Breast epithelium (tissue), 3 donors: ENCODE results near the gene PRDM5.

Experiments
- POLR2A ChIP-seq: fragments of 450-650 bp; IDR thresholded peaks from one replicate; pipeline ENCODE4 v1.6.1; 2016; ENCODE audit warnings: antibody characterized with exemption, mild to moderate bottlenecking, moderate library complexity
- POLR2AphosphoS5 ChIP-seq, 3 donors: sonication (generic); formaldehyde crosslinking; IDR thresholded peaks; one replicate each; pipeline ENCODE4 v1.6.1; 2017; ENCODE audit warnings: antibody characterized with exemption in 3 of 3
- TF ChIP-seq, protein P1 (sequence below), 3 donors: fragments of 450-650 bp; IDR thresholded peaks; one replicate each; pipeline ENCODE4 v1.5.1; 2016 to 2017; ENCODE audit warnings: antibody characterized with exemption in 3 of 3, mild to moderate bottlenecking in 3 of 3, moderate library complexity in 3 of 3

DNA sequence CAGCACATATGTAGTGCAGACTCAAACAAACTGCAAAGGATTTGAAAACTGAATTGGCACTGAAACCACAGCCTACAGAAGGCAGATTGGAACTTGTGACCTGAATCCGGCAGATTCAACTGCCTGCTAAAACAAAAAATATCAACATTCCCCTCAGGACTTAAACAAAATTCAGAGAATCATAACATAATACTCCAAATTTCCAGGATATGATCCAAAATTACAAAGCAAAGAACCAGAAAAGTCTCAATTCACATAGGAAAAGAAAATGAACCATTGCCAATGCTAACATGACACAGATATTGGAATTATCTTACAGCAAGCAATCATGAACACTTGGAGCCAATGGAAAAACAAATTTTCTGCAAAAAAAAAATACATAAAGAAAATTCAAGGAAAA, 250.4 kb downstream of the PRDM5 start:
- TF ChIP-seq, protein P1, sequence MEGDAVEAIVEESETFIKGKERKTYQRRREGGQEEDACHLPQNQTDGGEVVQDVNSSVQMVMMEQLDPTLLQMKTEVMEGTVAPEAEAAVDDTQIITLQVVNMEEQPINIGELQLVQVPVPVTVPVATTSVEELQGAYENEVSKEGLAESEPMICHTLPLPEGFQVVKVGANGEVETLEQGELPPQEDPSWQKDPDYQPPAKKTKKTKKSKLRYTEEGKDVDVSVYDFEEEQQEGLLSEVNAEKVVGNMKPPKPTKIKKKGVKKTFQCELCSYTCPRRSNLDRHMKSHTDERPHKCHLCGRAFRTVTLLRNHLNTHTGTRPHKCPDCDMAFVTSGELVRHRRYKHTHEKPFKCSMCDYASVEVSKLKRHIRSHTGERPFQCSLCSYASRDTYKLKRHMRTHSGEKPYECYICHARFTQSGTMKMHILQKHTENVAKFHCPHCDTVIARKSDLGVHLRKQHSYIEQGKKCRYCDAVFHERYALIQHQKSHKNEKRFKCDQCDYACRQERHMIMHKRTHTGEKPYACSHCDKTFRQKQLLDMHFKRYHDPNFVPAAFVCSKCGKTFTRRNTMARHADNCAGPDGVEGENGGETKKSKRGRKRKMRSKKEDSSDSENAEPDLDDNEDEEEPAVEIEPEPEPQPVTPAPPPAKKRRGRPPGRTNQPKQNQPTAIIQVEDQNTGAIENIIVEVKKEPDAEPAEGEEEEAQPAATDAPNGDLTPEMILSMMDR (IDR thresholded peaks at IDR 0.05): no peak
- TF ChIP-seq POLR2A (no peak), POLR2AphosphoS5 (IDR thresholded peaks at IDR 0.05) (no peak)
